CD14-positive monocyte (primary cell): ENCODE data around the gene SRSF12. TPM values are rescaled to one million over a fixed set of nuclear protein-coding genes. Genes with fewer than 3 reads are reported as not detected.

ENCODE experiments used
- DNase-seq, 3 donors: peaks; one replicate each; pipeline ENCODE4 v3.0.0-alpha.2; 2011 to 2022
- H2AFZ ChIP-seq: 2 replicates; pipeline ENCODE4 v1.6.0; 2012; ENCODE audit warnings: mild to moderate bottlenecking, low read depth, low read length, inconsistent platforms; ENCODE audit not compliant: insufficient read depth, poor library complexity, severe bottlenecking
- H3K27ac ChIP-seq, 2 donors: 1 replicate in 1 of 2; 2 replicates in 1 of 2; pipeline ENCODE4 v1.5.1; 2012 to 2013; ENCODE audit warnings: low read length in 2 of 2, control low read depth in 1 of 2, inconsistent platforms in 1 of 2, low read depth in 1 of 2, mild to moderate bottlenecking in 1 of 2
- H3K27me3 ChIP-seq, 2 donors: one replicate each; pipeline versions ENCODE4 v1.6.0 to v1.6.1; 2011 to 2013; ENCODE audit warnings: low read length in 2 of 2; ENCODE audit not compliant: control insufficient read depth in 2 of 2, insufficient read depth in 2 of 2
- H3K36me3 ChIP-seq, 2 donors: replicated peaks in 1 of 2; 1 replicate in 1 of 2; 2 replicates in 1 of 2; pipeline versions ENCODE4 v1.5.1 to v1.6.1; 2012 to 2013; ENCODE audit warnings: low read length in 2 of 2, control low read depth in 1 of 2, inconsistent platforms in 1 of 2, mild to moderate bottlenecking in 1 of 2; ENCODE audit not compliant: insufficient read depth in 2 of 2, control insufficient read depth in 1 of 2
- H3K4me1 ChIP-seq, 2 donors: 1 replicate in 1 of 2; 2 replicates in 1 of 2; pipeline versions ENCODE4 v1.5.1 to v1.6.1; 2012 to 2013; ENCODE audit warnings: low read length in 2 of 2, control low read depth in 1 of 2, inconsistent platforms in 1 of 2, mild to moderate bottlenecking in 1 of 2, moderate library complexity in 1 of 2; ENCODE audit not compliant: insufficient read depth in 2 of 2, control insufficient read depth in 1 of 2
- H3K4me2 ChIP-seq: replicated peaks from 2 replicates; pipeline ENCODE3; 2012; ENCODE audit warnings: low read length, moderate library complexity, mild to moderate bottlenecking; ENCODE audit not compliant: poor library complexity, severe bottlenecking; ENCODE audit errors: extremely low read depth
- H3K4me3 ChIP-seq, 3 experiments: fragments of 200-600 bp in 1 of 3; sonication (generic) in 1 of 3; replicated peaks in 1 of 3; 1 replicate in 2 of 3; 2 replicates in 1 of 3; pipeline ENCODE4 v1.5.1; 2011 to 2013; ENCODE audit warnings: low read length in 3 of 3, mild to moderate bottlenecking in 3 of 3, control low read depth in 2 of 3, low read depth in 2 of 3, inconsistent platforms in 1 of 3, moderate library complexity in 1 of 3
- H3K79me2 ChIP-seq: 2 replicates; pipeline ENCODE4 v1.6.0; 2012; ENCODE audit warnings: mild to moderate bottlenecking, control low read depth, inconsistent platforms, low read length, moderate library complexity; ENCODE audit not compliant: insufficient read depth
- H3K9ac ChIP-seq: 2 replicates; pipeline ENCODE4 v1.6.0; 2017; ENCODE audit warnings: low read length, mild to moderate bottlenecking; ENCODE audit not compliant: insufficient read depth, poor library complexity, severe bottlenecking
- H3K9me3 ChIP-seq, 2 donors: replicated peaks in 1 of 2; 1 replicate in 1 of 2; 2 replicates in 1 of 2; pipeline versions ENCODE4 v1.5.1 to v1.6.1; 2012 to 2013; ENCODE audit warnings: low read length in 2 of 2, control low read depth in 1 of 2; ENCODE audit not compliant: control insufficient read depth in 1 of 2, insufficient read depth in 1 of 2
- H4K20me1 ChIP-seq: 2 replicates; pipeline ENCODE4 v1.6.0; 2012; ENCODE audit warnings: mild to moderate bottlenecking, low read length, control low read depth, moderate library complexity; ENCODE audit not compliant: insufficient read depth
- H3K27ac Mint-ChIP-seq, 7 donors: one replicate each; pipeline ENCODE4 v1.8.0; 2020; ENCODE audit warnings: mild to moderate bottlenecking in 7 of 7, mixed read lengths in 7 of 7, moderate library complexity in 6 of 7, inconsistent platforms in 2 of 7
- H3K27me3 Mint-ChIP-seq, 3 donors: one replicate each; pipeline ENCODE4 v1.8.0; 2021 to 2022; ENCODE audit warnings: low read depth in 3 of 3, mild to moderate bottlenecking in 3 of 3, mixed read lengths in 3 of 3, moderate library complexity in 3 of 3, inconsistent platforms in 1 of 3
- H3K36me3 Mint-ChIP-seq, 2 donors: one replicate each; pipeline ENCODE4 v1.8.0; 2020; ENCODE audit warnings: mixed read lengths in 2 of 2, inconsistent platforms in 1 of 2, mild to moderate bottlenecking in 1 of 2
- H3K4me1 Mint-ChIP-seq: one replicate; pipeline ENCODE4 v1.8.0; 2020; ENCODE audit warnings: mild to moderate bottlenecking, mixed read lengths
- H3K4me3 Mint-ChIP-seq, 2 donors: one replicate each; pipeline ENCODE4 v1.8.0; 2020; ENCODE audit warnings: mild to moderate bottlenecking in 2 of 2, mixed read lengths in 2 of 2, moderate library complexity in 1 of 2
- H3K9me3 Mint-ChIP-seq, 7 donors: one replicate each; pipeline ENCODE4 v1.8.0; 2020 to 2022; ENCODE audit warnings: mixed read lengths in 7 of 7, mild to moderate bottlenecking in 6 of 7, moderate library complexity in 6 of 7, inconsistent platforms in 2 of 7
- CTCF ChIP-seq: fragments of 200-600 bp; IDR thresholded peaks from one replicate; pipeline ENCODE4 v1.8.0; 2022; ENCODE audit warnings: antibody characterized with exemption, mild to moderate bottlenecking
- WGBS: methylation state at CpG from one replicate; pipeline ENCODE4 v1.1.5; 2013; ENCODE audit warnings: missing lambda C conversion rate; ENCODE audit not compliant: insufficient coverage; 5-methylcytosine and 5-hydroxymethylcytosine counted together
- intact Hi-C, 2 donors: fragments of 100-400 bp; cut with micrococcal nuclease; formaldehyde crosslinking; loops; one replicate each; pipeline versions ENCODE4 v1.15.0 to v1.15.1; 2023
- polyA plus RNA-seq, 3 donors: library from polyadenylated mRNA; depleted of rRNA in 1 of 3; unstranded in 2 of 3; stranded (reverse) in 1 of 3; fragments of 300-500 nt in 2 of 3; fragments of >200 nt in 1 of 3; fragmentation: Illumina TruSeq in 2 of 3; gene quantifications; 1 replicate in 2 of 3; 2 replicates in 1 of 3; pipeline ENCODE4 v1.2.3, GENCODE V29; 2012 to 2021

The SRSF12 gene
- polyA plus RNA-seq, 3 donors: 0.04 TPM; not detected in 2

DNA sequence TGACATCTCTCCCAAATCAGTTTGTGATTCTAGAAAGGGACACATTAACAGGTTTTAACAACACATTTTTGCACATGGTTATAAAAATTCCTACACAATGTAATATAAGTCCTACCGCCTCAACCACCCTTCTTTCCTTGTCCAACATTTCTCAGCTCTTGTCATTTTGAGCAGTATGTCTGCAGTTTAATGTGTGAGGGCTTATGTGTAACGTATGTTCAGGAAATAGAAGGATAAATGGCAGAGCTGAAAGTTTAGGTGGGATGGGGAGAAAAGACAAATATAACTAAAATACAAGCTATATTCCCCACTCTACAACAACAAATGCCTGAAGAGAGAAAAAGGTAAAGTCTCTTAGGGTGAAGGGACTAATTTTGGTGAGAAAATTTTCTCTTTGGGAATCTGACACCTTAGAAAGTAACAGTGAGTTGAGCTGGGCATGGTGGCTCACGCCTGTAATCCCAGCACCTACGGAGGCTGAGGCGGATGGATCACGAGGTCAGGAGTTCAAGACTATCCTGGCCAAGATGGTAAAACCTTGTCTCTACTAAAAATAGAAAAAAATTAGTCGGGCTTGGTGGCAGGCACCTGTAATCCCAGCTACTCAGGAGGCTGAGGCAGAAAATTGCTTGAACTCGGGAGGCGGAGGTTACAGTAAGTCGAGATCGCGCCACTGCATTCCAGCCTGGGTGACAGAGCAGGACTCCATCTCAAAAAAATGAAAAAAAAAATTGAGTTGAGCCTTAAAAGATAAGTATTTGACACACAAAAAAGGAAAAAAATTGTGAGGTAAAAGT lies 32.3 kb downstream of the SRSF12 start:
- Mint-ChIP-seq H3K4me3 (no peak overlapping the region), H3K9me3 (peaks cover 0 to 11% (median 0%) of the 10 kb centered on the region in 7 donors), H3K4me1 (peaks cover 74% of the 10 kb centered on the region), H3K27ac (peak overlapping the region; percentile 28 to 91 (median 64)), H3K36me3 (peaks cover 38 to 43% of the 10 kb centered on the region in 2 donors), H3K27me3 (peaks cover 0 to 2% (median 0%) of the 10 kb centered on the region in 3 donors)
- Histone ChIP-seq H3K4me2 (no peak overlapping the region), H2AFZ (no peak overlapping the region), H3K27ac (peak overlapping the region in 1 of 2 donors; percentile 13), H3K9ac (no peak overlapping the region), H3K36me3 (peaks cover 29 to 32% of the 10 kb centered on the region in 2 donors), H3K4me1 (peaks cover 46 to 53% of the 10 kb centered on the region in 2 donors), H4K20me1 (peaks cover 95% of the 10 kb centered on the region), H3K27me3 (no peaks in the 10 kb centered on the region), H3K9me3 (no peaks in the 10 kb centered on the region), H3K4me3 (no peak overlapping the region), H3K79me2 (peaks cover 55% of the 10 kb centered on the region)
- intact Hi-C loops: loop anchor here (10.0 kb wide), 1 partner anchor 269 kb away; the partner anchor contains the start of gene UBE2J1 (in 2 of the 2)
- TF ChIP-seq CTCF: no peak
- no peak for DNase-seq
- WGBS: 98% methylated on average over 8 of the region's 12 CpGs

GRCh38 chr6:89084954-89085353 lies 32.9 kb downstream of the SRSF12 start:
- peaks cover 0 to 13% (median 0%) of the 10 kb centered on the region in 7 donors for H3K9me3 Mint-ChIP-seq
- Histone ChIP-seq H3K9me3 (no peaks in the 10 kb centered on the region), H3K4me2 (peak overlapping the region; percentile 16), H3K36me3 (peaks cover 29 to 32% of the 10 kb centered on the region in 2 donors), H3K4me3 (peak overlapping the region in 1 of 3 experiments; percentile 12), H3K9ac (no peak overlapping the region), H3K79me2 (peaks cover 55% of the 10 kb centered on the region), H3K27ac (peak overlapping the region in 1 of 2 donors; percentile 11), H4K20me1 (peaks cover 88% of the 10 kb centered on the region), H2AFZ (no peak overlapping the region), H3K27me3 (no peaks in the 10 kb centered on the region), H3K4me1 (peaks cover 46 to 53% of the 10 kb centered on the region in 2 donors)
- TF ChIP-seq CTCF: no peak
- WGBS: 100% methylated on average over 1 of the region's 3 CpGs
- intact Hi-C loops: loop anchor here (5.0 to 10.0 kb wide), 4 partner anchors 48 to 270 kb away; partner anchors contain the start of gene UBE2J1 (in 2 of the 2)
- peak overlapping the region; percentile 47 to 87 (median 78) for H3K27ac Mint-ChIP-seq
- H3K36me3 Mint-ChIP-seq: peaks cover 38 to 43% of the 10 kb centered on the region in 2 donors
- peaks cover 70% of the 10 kb centered on the region for H3K4me1 Mint-ChIP-seq
- peak overlapping the region in 1 of 2 donors; percentile 47 for H3K4me3 Mint-ChIP-seq
- DNase-seq: peak in 1 of 3 donors; percentile 43
- H3K27me3 Mint-ChIP-seq: peaks cover 0 to 2% (median 2%) of the 10 kb centered on the region in 3 donors
